HUES64 (cell line): ENCODE results near the gene STXBP6.

ENCODE experiments used
- H3K27ac ChIP-seq: 2 replicates; pipeline ENCODE4 v1.7.0; 2013; ENCODE audit warnings: low read depth, low read length, inconsistent platforms
- H3K27me3 ChIP-seq: 2 replicates; pipeline ENCODE4 v1.6.1; 2013; ENCODE audit warnings: mild to moderate bottlenecking, low read length; ENCODE audit not compliant: insufficient read depth
- H3K36me3 ChIP-seq: 2 replicates; pipeline ENCODE4 v1.6.1; 2013; ENCODE audit warnings: mild to moderate bottlenecking, low read length; ENCODE audit not compliant: insufficient read depth
- H3K4me1 ChIP-seq: 2 replicates; pipeline ENCODE4 v1.6.1; 2013; ENCODE audit warnings: mild to moderate bottlenecking, low read length, moderate library complexity; ENCODE audit not compliant: insufficient read depth
- H3K4me3 ChIP-seq: 2 replicates; pipeline ENCODE4 v1.5.1; 2013; ENCODE audit warnings: mild to moderate bottlenecking, low read length, moderate library complexity
- H3K9ac ChIP-seq: 2 replicates; pipeline ENCODE4 v1.6.1; 2013; ENCODE audit warnings: mild to moderate bottlenecking, low read depth, low read length
- H3K9me3 ChIP-seq: 2 replicates; pipeline ENCODE4 v1.6.1; 2013; ENCODE audit warnings: low read depth, low read length; ENCODE audit not compliant: insufficient read depth
- WGBS: fragments of 150-250, 120-280 bp; methylation state at CpG from one replicate; pipeline ENCODE4 v1.1.7; 2013; ENCODE audit warnings: missing lambda C conversion rate; 5-methylcytosine and 5-hydroxymethylcytosine counted together

Gene STXBP6

DNA sequence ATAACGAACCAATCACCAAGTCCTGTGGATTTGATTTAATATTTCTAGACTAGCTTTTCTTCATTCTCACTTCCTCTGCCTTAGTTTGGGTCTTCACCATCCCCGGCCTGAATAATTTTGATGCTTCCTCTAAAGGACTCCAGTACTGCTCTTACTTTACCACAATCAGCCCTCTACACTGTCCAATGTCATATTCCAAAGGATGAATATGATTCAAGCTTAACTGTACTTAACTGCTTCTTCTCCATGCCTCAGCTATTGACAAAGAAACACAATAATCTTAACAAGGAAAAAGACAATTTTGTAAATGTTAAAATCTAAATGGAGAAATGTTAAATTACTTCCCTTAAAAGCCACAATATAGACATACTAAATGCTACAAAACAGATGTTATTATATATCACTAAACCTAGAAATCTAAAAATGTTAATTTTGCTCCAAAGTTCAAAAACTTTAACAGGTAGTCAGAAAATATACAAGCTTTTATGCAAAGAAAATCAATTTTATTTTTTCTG, 70.2 kb downstream of the STXBP6 start:
- no peaks in the 10 kb centered on the region for H3K9me3 ChIP-seq
- H3K9ac ChIP-seq, result no peak overlapping the region
- H3K4me1 ChIP-seq, result no peaks in the 10 kb centered on the region
- no peak overlapping the region for H3K4me3 ChIP-seq
- no peak overlapping the region for H3K27ac ChIP-seq
- no peaks in the 10 kb centered on the region for H3K27me3 ChIP-seq
- WGBS, result 86% methylated on average over 2 of the region's 2 CpGs
- no peaks in the 10 kb centered on the region for H3K36me3 ChIP-seq

- H3K36me3 ChIP-seq, result no peaks in the 10 kb centered on the region
- no peak overlapping the region for H3K9ac ChIP-seq
- WGBS, result 96% methylated on average over 1 of the region's 2 CpGs
- H3K4me3 ChIP-seq, result no peak overlapping the region
- no peak overlapping the region for H3K27ac ChIP-seq
- H3K27me3 ChIP-seq, result no peaks in the 10 kb centered on the region
- no peaks in the 10 kb centered on the region for H3K4me1 ChIP-seq
- no peaks in the 10 kb centered on the region for H3K9me3 ChIP-seq
Measured at GRCh38 chr14:24978862-24979724, 70.9 kb downstream of the STXBP6 start.

GRCh38 chr14:24976602-24977001, 73.3 kb downstream of the STXBP6 start:
- H3K9me3 ChIP-seq, result no peaks in the 10 kb centered on the region
- H3K36me3 ChIP-seq, result no peaks in the 10 kb centered on the region
- no peaks in the 10 kb centered on the region for H3K4me1 ChIP-seq
- no peak overlapping the region for H3K9ac ChIP-seq
- 100% methylated on average over 3 of the region's 3 CpGs for WGBS
- H3K27me3 ChIP-seq, result no peaks in the 10 kb centered on the region
- no peak overlapping the region for H3K4me3 ChIP-seq
- H3K27ac ChIP-seq, result no peak overlapping the region

GRCh38 chr14:24975393-24975792, 74.6 kb downstream of the STXBP6 start:
- Histone ChIP-seq H3K36me3 (no peaks in the 10 kb centered on the region), H3K9ac (no peak overlapping the region), H3K4me1 (no peaks in the 10 kb centered on the region), H3K4me3 (no peak overlapping the region), H3K9me3 (no peaks in the 10 kb centered on the region), H3K27me3 (no peaks in the 10 kb centered on the region), H3K27ac (no peak overlapping the region)
- 92% methylated on average over 2 of the region's 2 CpGs for WGBS

GRCh38 chr14:24974591-24975374, 75.2 kb downstream of the STXBP6 start:
- no peak overlapping the region for H3K27ac ChIP-seq

GRCh38 chr14:24972844-24973243, 77.1 kb downstream of the STXBP6 start:
- no peak overlapping the region for H3K27ac ChIP-seq
- H3K36me3 ChIP-seq, result no peaks in the 10 kb centered on the region
- no peaks in the 10 kb centered on the region for H3K9me3 ChIP-seq
- H3K4me1 ChIP-seq, result no peaks in the 10 kb centered on the region
- H3K9ac ChIP-seq, result no peak overlapping the region
- WGBS, result 96% methylated on average over 3 of the region's 3 CpGs
- H3K27me3 ChIP-seq, result no peaks in the 10 kb centered on the region
- H3K4me3 ChIP-seq, result no peak overlapping the region

More at GRCh38 chr14:24974591-24975374, 75.2 kb downstream of the STXBP6 start:
- H3K4me1 ChIP-seq, result no peaks in the 10 kb centered on the region
- no peak overlapping the region for H3K4me3 ChIP-seq
- H3K9ac ChIP-seq, result no peak overlapping the region
- no peaks in the 10 kb centered on the region for H3K36me3 ChIP-seq
- H3K27me3 ChIP-seq, result no peaks in the 10 kb centered on the region
- 96% methylated on average over 2 of the region's 2 CpGs for WGBS
- no peaks in the 10 kb centered on the region for H3K9me3 ChIP-seq

DNA sequence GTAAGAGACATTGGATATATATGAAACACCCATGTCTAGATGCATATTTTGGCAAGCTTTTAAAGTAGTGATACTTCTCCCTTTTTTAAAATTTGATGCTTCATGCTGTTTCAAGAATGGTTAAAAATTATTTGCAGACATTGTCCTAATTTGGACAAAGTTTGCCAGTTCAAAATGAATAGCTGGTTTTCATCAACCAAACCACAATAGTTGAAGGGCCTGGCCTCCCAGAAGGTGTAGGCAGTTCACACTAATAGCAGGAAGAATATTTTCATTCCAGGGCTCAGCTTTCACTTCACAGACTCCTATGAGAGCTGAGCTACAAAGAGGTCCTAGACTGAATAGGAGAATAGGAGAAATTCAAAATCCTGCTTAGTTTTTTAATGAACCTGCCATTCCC, 78.7 kb downstream of the STXBP6 start:
- peaks cover 4% of the 10 kb centered on the region; the same call in 1 of the 2 replicates for H3K4me1 ChIP-seq
- H3K9ac ChIP-seq, result no peak overlapping the region
- H3K9me3 ChIP-seq, result no peaks in the 10 kb centered on the region
- H3K36me3 ChIP-seq, result no peaks in the 10 kb centered on the region
- no peak overlapping the region for H3K4me3 ChIP-seq
- no peak overlapping the region for H3K27ac ChIP-seq
- no peaks in the 10 kb centered on the region for H3K27me3 ChIP-seq

- no peak overlapping the region for H3K9ac ChIP-seq
- H3K9me3 ChIP-seq, result no peaks in the 10 kb centered on the region
- H3K27me3 ChIP-seq, result no peaks in the 10 kb centered on the region
- H3K4me1 ChIP-seq, result peaks cover 8% of the 10 kb centered on the region; the same call in 1 of the 2 replicates
- H3K27ac ChIP-seq, result no peak overlapping the region
- no peaks in the 10 kb centered on the region for H3K36me3 ChIP-seq
- no peak overlapping the region for H3K4me3 ChIP-seq
- WGBS, result no CpG with 5 or more reads among the region's 1 CpG
Measured at GRCh38 chr14:24966579-24966964, 83.4 kb downstream of the STXBP6 start.

- Histone ChIP-seq H3K27ac (no peak overlapping the region), H3K36me3 (no peaks in the 10 kb centered on the region), H3K9ac (no peak overlapping the region), H3K9me3 (no peaks in the 10 kb centered on the region), H3K4me1 (peaks cover 8% of the 10 kb centered on the region; the same call in 1 of the 2 replicates), H3K4me3 (no peak overlapping the region), H3K27me3 (no peaks in the 10 kb centered on the region)
- 88% methylated on average over 3 of the region's 3 CpGs for WGBS
Measured at GRCh38 chr14:24965934-24966578, 83.9 kb downstream of the STXBP6 start.

DNA sequence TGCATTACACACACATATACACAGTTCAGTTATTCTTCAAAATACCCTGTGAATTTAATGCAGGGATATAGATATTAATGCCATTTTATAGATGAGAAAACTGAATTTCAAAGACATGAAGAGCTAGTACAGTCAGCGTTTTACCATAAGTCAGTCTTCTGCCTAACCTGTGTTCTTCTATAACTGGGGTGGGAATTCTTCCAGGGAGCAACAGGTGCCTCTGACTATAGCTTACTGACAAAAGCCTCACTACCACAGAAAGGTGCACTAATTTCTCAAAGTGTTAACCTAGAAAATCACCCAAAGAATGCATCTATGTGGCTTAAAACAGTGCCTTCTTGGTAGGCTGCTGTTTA, 84.4 kb downstream of the STXBP6 start:
- H3K27me3 ChIP-seq, result no peaks in the 10 kb centered on the region
- no peak overlapping the region for H3K27ac ChIP-seq
- H3K4me1 ChIP-seq, result peaks cover 8% of the 10 kb centered on the region; the same call in 1 of the 2 replicates
- no peaks in the 10 kb centered on the region for H3K9me3 ChIP-seq
- no peaks in the 10 kb centered on the region for H3K36me3 ChIP-seq
- no peak overlapping the region for H3K4me3 ChIP-seq
- no peak overlapping the region for H3K9ac ChIP-seq
- 92% methylated on average over 1 of the region's 1 CpG for WGBS

- H3K9me3 ChIP-seq, result no peaks in the 10 kb centered on the region
- H3K4me3 ChIP-seq, result no peak overlapping the region
- no peak overlapping the region for H3K9ac ChIP-seq
- no peaks in the 10 kb centered on the region for H3K36me3 ChIP-seq
- H3K27me3 ChIP-seq, result no peaks in the 10 kb centered on the region
- peaks cover 8% of the 10 kb centered on the region; the same call in 1 of the 2 replicates for H3K4me1 ChIP-seq
- H3K27ac ChIP-seq, result no peak overlapping the region
- WGBS, result 100% methylated on average over 2 of the region's 2 CpGs
Measured at GRCh38 chr14:24964591-24964990, 85.4 kb downstream of the STXBP6 start.
